Left lung (tissue), 10 donors: ENCODE data around the gene MEIS1. TPM values are rescaled to one million over a fixed set of nuclear protein-coding genes. Genes with fewer than 3 reads are reported as not detected.

Experiments used
- ATAC-seq: fragments of 200-7000 bp; cut with Tn5 transposase; one replicate; pipeline ENCODE4 v1.9.1; 2020; ENCODE audit warnings: moderate library complexity
- DNase-seq, 4 donors: peaks; one replicate each; pipeline ENCODE4 v3.0.0-alpha.2; 2013 to 2020
- H3K27ac ChIP-seq, 2 donors: fragments of 200-600 bp; sonication (generic) in 1 of 2; one replicate each; pipeline versions ENCODE4 v1.5.0 to v1.8.0; 2020 to 2021
- H3K27me3 ChIP-seq, 2 donors: fragments of 200-600 bp; sonication (generic) in 1 of 2; one replicate each; pipeline versions ENCODE4 v1.5.0 to v1.8.0; 2020 to 2021
- H3K36me3 ChIP-seq, 2 donors: fragments of 200-600 bp; sonication (generic) in 1 of 2; one replicate each; pipeline versions ENCODE4 v1.5.0 to v1.8.0; 2020 to 2021
- H3K4me1 ChIP-seq, 2 donors: fragments of 200-600 bp; one replicate each; pipeline ENCODE4 v1.8.0; 2021
- H3K4me3 ChIP-seq, 2 donors: fragments of 200-600 bp; sonication (generic) in 1 of 2; one replicate each; pipeline versions ENCODE4 v1.5.0 to v1.8.0; 2020 to 2021; ENCODE audit warnings: mild to moderate bottlenecking in 1 of 2
- H3K9me3 ChIP-seq, 2 donors: fragments of 200-600 bp; sonication (generic) in 1 of 2; one replicate each; pipeline versions ENCODE4 v1.5.0 to v1.8.0; 2020 to 2021
- intact Hi-C, 2 donors: fragments of 100-400 bp; cut with DNase I; formaldehyde crosslinking; loops; one replicate each; pipeline versions ENCODE4 v1.11.2 to v1.14.2; 2022
- polyA plus RNA-seq, 6 donors: library from polyadenylated mRNA; unstranded; fragments of 120-200 nt; gene quantifications; one replicate each; pipeline ENCODE4 v1.2.1, GENCODE V29; 2013; ENCODE audit not compliant: insufficient read length in 6 of 6
- total RNA-seq, 2 donors: library from RNA; stranded (reverse); fragmentation: NEBNext Ultra II Directional; extraction: Animal tissue kit (Norgen Biotek cat#: 25700); gene quantifications; one replicate each; pipeline ENCODE4 v1.2.1, GENCODE V29; 2021
- TF ChIP-seq, protein P1 (sequence below), 2 donors: fragments of 200-600 bp; sonication (generic) in 1 of 2; IDR thresholded peaks; one replicate each; pipeline versions ENCODE4 v1.5.0 to v1.8.0; 2021; ENCODE audit warnings: antibody characterized with exemption in 2 of 2
- donor health status: DM: no; HTN: yes; CAD: no.
- donor health status: DM: no; HTN: no; CAD: no.

MEIS1 gene
- total and polyA plus RNA-seq, 8 donors, result 54.3 to 193 (median 163) TPM

DNA sequence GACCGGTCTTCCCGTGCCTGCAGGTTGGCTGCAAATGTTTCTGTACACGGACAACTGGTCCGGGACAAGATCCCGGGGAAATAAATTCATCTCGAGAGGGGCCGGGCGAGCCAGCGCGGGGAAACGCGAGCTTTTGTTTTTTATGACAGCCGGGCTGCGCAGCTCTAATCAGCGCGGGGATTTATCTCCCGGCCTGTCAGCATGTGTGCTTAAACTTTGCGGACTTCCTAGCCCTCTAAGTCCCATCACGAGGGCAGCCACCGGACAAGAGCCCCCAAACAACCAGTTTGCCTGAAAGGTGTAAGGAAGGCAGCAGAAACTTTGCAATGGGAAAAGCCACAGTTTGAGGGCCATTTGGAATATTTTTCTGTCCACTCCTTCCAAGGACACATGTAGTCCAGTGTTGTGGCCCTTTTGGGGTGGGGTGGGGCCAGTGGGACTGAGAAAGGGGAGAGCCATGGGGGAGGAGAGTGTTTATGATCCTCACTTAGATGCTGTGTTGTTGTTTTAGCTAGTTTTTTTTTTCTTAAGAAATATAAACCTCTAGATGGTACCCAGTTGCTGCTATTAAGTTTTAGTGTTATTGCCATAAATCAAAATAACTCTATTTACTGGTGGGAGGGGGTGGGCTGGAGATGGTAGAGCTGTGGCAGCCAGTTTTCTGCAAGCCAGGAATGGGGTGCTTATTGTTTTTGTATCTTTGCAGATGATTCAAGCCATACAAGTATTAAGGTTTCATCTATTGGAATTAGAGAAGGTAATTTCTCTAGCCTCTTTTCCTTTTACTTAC, 6.0 kb downstream of the MEIS1 start:
- intact Hi-C loops, result no loop called here
- H3K27me3 ChIP-seq, result peaks cover 31 to 100% of the 10 kb centered on the region in 2 donors
- H3K27ac ChIP-seq, result peak overlapping the region; percentile 84 to 95
- H3K4me3 ChIP-seq, result peak overlapping the region; percentile 52 to 56
- TF ChIP-seq, protein P1, sequence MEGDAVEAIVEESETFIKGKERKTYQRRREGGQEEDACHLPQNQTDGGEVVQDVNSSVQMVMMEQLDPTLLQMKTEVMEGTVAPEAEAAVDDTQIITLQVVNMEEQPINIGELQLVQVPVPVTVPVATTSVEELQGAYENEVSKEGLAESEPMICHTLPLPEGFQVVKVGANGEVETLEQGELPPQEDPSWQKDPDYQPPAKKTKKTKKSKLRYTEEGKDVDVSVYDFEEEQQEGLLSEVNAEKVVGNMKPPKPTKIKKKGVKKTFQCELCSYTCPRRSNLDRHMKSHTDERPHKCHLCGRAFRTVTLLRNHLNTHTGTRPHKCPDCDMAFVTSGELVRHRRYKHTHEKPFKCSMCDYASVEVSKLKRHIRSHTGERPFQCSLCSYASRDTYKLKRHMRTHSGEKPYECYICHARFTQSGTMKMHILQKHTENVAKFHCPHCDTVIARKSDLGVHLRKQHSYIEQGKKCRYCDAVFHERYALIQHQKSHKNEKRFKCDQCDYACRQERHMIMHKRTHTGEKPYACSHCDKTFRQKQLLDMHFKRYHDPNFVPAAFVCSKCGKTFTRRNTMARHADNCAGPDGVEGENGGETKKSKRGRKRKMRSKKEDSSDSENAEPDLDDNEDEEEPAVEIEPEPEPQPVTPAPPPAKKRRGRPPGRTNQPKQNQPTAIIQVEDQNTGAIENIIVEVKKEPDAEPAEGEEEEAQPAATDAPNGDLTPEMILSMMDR (IDR thresholded peaks at IDR 0.05), result no peak
- ATAC-seq (no peak), DNase-seq (peak in 2 of 4 donors; percentile 40 to 55)
- H3K36me3 ChIP-seq, result no peaks in the 10 kb centered on the region
- no peaks in the 10 kb centered on the region for H3K9me3 ChIP-seq
- peaks cover 0 to 18% of the 10 kb centered on the region in 2 donors for H3K4me1 ChIP-seq

- intact Hi-C loops, result no loop called here
- ATAC-seq, result no peak
- peak in 1 of 4 donors; percentile 42 for DNase-seq
These were observed 6.8 kb downstream of the MEIS1 start for GRCh38 chr2:66441581-66442320.

DNA sequence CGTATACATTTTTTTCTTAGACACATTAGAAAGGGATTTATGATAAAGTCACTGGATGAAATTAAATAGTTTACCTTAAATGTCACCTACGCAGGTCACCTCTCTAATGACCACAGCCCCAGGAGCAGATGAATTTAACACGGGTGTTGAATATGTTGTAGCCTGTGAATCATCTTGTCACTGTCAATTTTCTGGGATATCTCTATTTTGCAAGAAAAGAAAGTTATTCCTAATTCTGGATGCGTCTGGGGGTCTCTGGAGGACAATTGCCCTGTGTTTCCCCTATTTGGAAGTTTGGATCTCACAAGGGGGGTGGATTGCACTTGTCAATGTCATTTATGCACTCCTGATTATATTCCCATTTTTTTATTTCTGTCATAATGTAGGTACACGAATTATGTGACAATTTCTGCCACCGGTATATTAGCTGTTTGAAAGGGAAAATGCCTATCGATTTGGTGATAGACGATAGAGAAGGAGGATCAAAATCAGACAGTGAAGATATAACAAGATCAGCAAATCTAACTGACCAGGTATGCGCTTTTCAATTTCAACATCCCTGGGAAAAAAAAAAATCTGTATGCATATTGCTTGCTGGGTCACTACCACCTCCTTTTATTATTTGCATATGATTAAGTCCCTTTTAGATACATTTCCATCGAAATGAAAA, 7.7 kb downstream of the MEIS1 start:
- peak overlapping the region; percentile 11 to 37 for H3K4me3 ChIP-seq
- H3K36me3 ChIP-seq, result no peaks in the 10 kb centered on the region
- H3K4me1 ChIP-seq, result peaks cover 0 to 28% of the 10 kb centered on the region in 2 donors
- DNase-seq, result no peak
- TF ChIP-seq, protein P1 (IDR thresholded peaks at IDR 0.05), result no peak
- H3K27ac ChIP-seq, result peak overlapping the region; percentile 84 to 95
- intact Hi-C loops, result no loop called here
- no peaks in the 10 kb centered on the region for H3K9me3 ChIP-seq
- ATAC-seq, result no peak
- H3K27me3 ChIP-seq, result peaks cover 31 to 100% of the 10 kb centered on the region in 2 donors

More at GRCh38 chr2:66441581-66442320, 6.8 kb downstream of the MEIS1 start:
- Histone ChIP-seq H3K9me3 (no peaks in the 10 kb centered on the region), H3K36me3 (no peaks in the 10 kb centered on the region), H3K4me3 (peak overlapping the region; percentile 52 to 56), H3K27ac (peak overlapping the region; percentile 84 to 95), H3K27me3 (peaks cover 32 to 100% of the 10 kb centered on the region in 2 donors), H3K4me1 (peaks cover 0 to 25% of the 10 kb centered on the region in 2 donors)
- TF ChIP-seq, protein P1 (IDR thresholded peaks at IDR 0.05), result no peak

- Histone ChIP-seq H3K4me1 (peaks cover 0 to 28% of the 10 kb centered on the region in 2 donors), H3K27ac (peak overlapping the region; percentile 84 to 95), H3K4me3 (peak overlapping the region; percentile 24 to 37), H3K9me3 (no peaks in the 10 kb centered on the region), H3K36me3 (no peaks in the 10 kb centered on the region), H3K27me3 (peaks cover 26 to 96% of the 10 kb centered on the region in 2 donors)
- TF ChIP-seq, protein P1 (IDR thresholded peaks at IDR 0.05), result no peak
- intact Hi-C loops, result no loop called here
- ATAC-seq, result no peak
- peak in 1 of 4 donors; percentile 49 for DNase-seq
These were observed 8.5 kb downstream of the MEIS1 start for GRCh38 chr2:66443186-66443978.
